Dedifferentiated amniotic fluid mesenchymal stem cell (primary cell): ENCODE measurements around the gene FOXB1.

Experiments
- DNase-seq: peaks from one replicate; pipeline ENCODE4 v3.0.0-alpha.2; 2016; ENCODE audit errors: extremely low spot score

FOXB1 gene

DNA sequence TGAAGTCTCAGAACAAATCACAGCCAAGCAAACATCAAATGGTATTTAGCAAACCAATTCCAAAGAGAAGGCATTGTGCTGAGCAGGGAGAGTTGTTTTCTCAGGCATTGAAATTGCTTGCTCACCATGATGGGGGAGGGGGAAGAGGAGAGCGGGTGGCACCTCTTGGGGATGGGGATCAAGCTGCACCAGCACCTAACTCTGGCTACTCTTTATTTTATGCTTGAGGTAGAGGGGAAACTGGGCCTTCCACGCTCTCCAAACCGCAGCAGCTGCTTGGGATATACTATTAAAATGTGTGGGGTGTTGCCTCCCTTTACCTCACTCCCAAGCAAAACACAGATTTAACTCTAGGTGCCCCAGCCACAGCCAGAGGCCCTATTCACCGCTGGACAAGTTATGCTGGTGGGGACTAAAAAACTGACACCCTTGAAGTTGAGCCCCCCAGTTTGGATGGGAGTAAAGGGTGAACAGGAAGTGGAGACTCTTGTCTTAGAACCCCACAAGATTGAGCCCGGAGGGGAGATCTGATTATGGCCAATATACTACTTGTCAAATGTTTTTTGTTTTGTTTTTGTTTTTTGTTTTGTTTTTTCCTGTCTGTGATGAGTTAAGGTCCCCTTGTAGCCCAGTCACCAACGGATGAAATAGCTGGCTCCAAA, 5.0 kb upstream of the FOXB1 start:
- DNase-seq = no peak

DNA sequence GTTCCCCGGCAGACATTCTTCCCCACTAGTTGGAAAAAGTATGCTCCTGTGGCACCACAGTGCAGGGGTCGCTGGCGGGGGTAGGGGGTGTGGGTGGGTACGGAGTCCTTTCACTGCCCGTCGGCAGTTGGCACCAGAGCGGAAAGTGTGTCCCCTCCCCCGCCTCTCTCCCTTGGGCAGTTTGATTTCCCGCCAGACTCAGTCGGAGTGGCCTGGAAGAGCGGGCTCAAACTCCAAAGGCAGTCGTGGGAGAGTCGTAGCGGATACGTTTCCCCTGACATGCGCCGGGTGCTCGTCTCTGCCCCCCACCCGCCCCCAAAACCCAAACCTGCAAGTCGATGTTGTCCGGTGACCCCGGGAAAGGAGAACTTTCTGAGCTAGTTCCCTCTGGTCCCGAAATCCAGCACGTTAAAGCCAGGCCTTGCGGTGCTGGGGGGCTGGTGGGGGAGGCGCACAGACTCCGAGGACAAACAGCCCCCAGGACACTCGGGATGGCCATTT, 4.4 kb upstream of the FOXB1 start:
- DNase-seq = no peak

DNA sequence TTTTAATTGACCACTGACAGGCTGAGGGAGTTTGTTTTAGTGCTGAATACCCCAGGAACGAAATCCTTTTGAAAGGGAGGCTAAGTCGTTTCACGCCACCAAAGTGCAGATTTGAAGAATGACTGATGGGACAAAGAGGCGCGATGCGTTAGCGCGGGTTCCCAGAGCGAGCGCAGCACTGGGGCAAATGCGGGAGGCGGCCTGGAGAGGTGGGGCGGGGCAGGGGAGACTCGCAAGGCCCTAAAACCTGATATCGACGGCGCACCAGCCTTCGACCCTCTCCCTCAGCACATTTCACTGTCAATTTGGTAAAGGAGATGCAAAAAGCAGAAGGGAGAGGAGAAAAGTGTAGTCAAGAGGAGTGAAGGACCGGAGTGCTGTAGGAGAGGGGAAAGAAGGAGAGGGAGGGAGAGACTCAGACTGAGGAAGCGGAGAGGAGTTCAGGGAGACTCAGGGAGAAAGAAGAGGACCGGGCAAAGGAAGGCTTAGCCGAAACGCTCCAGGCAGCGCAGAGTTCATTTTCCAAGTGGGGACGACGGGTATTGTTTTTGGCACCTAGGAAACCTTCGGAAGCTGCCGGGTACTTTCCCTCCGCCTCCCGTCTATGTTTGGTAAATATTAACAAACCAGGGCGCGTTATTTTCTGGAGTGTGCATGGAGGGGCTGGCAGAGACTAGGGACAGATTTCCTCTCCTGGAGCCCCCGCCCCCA, 3.8 kb upstream of the FOXB1 start:
- DNase-seq = no peak

DNA sequence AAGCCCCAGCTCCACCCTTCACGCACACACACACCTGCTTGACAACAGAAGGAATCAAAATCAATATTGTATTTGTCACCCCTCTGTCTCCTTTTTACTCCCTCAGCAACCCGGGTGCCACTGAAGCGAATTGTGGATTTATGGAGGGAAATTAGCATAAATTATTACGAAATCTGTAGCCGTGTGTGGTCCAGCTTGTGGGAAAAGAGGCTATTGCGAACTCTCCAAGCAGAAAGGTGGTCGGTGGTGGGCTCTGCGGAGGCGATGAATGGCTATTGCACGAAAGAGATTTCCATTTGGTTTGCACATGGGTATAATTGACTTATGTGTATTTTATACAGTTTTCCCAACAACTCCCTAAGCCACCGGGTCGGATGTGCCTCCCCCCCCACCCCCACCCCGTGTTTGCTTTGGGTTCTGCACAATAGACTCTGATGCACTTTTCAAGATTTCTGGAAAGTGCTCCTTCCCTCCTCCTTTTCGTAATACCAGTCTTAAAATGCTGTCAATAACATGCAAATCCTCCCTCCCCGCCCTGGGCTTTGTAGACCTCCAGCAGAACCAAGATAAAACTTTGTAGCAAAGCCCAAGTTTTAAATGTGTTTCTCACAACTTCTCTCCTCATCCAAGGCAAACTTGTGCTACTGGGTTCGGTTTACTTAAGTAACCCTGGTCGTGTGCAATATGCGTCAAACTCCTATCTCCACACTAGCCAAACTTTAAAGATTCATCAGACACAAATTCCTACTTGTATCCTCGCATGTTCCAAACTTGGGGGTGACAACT, 3.1 kb upstream of the FOXB1 start:
- no peak for DNase-seq

DNA sequence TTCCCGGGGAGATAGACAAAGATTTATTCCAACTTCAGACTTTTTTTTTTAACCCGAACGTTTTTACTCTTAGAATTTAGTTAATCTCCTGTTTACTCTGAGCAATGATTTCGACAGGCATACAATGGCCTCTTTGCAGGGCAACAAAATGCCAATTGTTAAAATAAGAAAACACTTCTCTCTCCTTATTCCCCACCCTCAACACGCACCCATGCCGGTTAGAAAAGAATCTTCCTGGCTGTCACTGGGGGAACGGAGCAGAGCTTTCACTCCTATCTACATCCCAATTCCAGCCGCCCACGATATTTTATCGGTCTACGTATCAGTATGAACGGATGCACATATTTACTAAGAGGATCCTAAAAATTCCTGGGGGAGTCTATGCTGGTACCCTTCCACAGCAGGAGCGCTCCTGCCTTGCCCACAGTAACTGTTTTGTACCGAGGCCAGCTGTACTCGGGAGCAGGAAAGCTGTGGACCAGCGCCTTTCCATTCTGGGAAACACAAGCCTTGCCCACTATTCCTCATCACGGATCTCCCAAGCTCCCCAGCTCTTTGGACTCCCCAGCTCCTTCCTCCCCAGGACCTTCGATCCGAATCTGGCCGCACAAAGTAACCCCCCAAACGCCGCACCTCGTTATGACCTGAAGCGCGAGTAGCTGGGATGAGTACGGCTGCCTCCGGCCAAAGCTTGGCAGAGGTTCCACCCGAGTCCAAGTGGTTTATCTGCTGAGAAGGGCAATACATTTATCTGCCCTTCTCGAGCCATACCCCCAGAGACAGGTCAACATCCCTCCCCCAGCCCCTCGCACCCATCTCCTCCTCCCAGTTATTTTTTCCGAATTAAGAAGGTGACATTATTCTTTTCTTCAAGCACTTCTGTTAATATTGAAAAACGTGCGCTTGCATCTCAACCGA, 2.2 kb upstream of the FOXB1 start:
- no peak for DNase-seq

DNA sequence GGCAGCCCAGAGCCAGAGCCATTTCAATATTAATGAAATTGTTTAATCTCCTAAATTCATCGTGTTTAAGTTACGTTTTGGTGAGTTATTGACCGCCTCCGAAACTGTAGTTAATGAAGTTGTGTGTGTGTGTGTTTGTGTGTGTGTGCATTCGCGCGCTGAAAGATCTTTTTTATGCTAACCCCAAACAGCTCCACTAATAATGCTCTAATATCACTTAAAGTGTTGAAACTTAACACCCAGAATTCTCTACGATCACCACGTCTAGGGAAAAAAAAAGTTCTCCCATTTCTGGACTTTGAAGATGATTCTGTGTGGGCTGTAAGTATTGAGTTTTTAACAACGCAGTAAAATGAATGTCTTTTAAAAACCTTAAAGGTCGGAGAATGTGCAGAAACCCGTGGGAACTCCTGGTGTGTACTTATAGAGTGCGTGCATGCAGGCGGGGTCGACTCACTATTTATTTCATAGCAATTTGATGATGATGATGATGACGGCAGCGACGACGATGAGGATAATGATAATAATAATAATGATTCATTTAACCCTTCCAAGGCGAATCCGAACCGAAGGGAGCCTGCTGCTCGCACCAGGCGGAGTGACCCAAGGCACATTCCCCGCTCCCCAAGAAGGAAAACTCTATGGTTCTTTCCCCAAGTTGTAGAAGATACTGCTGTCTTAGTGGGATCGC, 1.4 kb upstream of the FOXB1 start:
- no peak for DNase-seq

DNA sequence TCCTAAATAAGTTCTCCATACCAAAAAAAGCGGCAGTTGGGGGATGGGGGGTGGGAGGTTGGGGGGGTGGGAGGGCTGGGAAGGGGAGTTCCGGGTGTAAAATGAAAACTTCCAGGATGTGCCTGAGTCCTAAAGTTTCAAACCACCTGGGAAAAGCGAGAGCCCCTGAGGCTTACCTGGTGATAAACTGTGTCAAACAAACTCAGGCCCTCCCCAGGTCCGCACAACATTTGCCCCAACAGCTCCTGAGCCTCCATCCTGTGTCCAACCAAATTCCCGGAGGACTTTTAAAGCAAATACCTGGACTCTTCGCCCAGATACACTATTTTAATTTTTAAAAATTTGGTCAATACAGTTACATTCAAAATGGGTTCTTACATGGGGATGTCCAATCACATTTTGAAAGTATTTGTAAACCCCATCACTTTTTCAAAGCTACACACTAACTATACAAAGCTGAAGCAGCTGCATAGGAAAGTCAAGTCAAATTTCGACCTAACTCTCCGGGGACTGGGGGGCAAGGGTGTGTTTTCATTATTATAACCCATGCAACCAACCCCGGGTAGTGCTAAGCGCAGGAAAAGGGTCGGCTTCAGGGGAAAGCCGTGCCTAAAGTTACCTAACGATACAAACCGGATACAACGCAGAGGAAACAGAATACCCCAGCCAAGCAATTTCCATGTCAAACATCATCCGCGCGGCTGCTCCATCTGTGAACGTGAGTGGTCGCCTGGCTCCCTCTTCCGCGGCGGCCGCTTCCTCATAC, 685 bp upstream of the FOXB1 start:
- no peak for DNase-seq

DNA sequence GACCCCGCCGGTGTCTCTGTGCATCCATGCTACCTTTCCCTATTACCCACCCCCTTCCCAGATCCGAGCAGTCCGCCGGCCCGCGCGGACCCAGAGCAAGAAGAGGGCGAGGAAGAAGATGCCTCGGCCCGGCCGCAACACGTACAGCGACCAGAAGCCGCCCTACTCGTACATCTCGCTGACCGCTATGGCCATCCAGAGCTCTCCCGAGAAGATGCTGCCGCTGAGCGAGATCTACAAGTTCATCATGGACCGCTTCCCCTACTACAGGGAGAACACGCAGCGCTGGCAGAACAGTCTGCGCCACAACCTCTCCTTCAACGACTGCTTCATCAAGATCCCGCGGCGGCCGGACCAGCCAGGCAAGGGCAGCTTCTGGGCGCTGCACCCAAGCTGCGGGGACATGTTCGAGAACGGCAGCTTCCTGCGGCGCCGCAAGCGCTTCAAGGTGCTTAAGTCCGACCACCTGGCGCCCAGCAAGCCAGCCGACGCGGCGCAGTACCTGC, 788 bp downstream of the FOXB1 start:
- DNase-seq = no peak

DNA sequence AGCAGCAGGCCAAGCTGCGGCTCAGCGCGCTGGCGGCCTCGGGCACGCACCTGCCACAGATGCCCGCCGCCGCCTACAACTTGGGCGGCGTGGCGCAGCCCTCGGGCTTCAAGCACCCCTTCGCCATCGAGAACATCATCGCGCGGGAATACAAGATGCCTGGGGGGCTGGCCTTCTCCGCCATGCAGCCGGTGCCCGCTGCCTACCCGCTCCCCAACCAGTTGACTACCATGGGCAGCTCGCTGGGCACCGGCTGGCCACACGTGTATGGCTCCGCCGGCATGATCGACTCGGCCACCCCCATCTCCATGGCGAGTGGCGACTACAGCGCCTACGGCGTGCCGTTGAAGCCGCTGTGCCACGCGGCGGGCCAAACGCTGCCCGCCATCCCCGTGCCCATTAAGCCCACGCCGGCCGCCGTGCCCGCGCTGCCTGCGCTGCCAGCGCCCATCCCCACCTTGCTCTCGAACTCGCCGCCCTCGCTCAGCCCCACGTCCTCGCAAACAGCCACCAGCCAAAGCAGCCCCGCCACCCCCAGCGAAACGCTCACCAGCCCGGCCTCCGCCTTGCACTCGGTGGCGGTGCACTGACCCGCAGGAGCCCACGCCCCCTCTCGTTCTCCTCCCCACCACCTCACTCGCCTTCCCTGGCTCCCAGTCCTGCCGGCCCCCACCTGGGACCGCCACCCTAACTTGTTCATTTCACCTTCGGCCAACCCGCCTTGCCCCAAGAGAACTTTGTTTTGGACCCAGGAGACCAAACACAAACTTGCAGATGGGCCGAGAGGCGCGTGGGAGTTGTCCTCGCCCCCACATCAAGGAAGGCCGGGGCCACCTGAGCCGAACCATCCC, 1.5 kb downstream of the FOXB1 start:
- DNase-seq = no peak

DNA sequence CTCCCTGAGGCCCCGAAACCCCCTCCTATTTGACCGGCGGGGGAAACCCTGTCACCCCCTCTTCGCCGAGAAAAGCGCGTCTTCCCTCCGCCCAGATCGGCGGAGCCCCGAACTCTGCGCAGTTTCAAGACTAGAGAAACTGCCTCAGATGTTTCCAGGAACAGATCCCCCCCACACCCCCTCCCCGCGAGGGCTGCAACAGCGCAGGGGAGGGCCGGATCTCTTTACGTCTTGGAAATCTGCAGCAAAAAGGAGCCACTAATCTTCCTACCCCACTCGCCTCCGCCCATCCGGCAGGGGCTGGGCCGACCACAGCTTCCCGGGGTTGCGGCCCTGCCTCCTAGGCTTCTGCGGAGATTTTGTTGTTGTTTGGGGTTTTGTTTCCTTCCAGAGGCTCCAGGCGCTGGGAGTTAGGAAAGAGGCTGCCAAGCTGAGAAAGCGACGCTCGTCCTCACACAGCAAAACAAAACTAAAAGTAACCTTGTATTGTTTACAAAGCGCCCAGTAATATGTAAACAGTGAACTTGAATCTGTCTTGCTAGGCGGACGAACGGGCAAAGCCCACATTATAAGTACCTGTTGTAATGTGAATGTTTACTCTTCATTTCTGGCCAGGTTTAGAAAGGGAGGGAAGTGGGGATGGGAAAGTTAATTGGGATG, 2.2 kb downstream of the FOXB1 start:
- DNase-seq = no peak

DNA sequence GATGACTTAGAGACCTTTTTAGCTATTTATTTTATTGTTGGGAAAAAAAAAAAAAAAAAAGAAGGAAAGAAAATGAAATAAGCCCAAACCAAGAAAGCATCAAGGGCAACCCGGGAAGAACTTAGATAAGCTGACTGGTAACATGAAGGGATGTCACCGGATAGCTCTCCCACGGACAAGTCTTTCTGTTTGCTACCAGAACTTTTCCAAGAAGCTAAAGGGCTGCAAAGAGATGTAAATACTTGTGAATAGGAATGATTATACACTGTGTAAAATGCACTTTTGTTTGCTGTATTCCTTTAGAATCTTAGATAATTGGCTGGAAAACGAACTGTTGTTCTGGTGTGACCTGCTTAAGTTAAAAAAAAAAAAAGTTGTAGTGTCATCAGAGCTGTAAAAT, 2.8 kb downstream of the FOXB1 start:
- DNase-seq = no peak

DNA sequence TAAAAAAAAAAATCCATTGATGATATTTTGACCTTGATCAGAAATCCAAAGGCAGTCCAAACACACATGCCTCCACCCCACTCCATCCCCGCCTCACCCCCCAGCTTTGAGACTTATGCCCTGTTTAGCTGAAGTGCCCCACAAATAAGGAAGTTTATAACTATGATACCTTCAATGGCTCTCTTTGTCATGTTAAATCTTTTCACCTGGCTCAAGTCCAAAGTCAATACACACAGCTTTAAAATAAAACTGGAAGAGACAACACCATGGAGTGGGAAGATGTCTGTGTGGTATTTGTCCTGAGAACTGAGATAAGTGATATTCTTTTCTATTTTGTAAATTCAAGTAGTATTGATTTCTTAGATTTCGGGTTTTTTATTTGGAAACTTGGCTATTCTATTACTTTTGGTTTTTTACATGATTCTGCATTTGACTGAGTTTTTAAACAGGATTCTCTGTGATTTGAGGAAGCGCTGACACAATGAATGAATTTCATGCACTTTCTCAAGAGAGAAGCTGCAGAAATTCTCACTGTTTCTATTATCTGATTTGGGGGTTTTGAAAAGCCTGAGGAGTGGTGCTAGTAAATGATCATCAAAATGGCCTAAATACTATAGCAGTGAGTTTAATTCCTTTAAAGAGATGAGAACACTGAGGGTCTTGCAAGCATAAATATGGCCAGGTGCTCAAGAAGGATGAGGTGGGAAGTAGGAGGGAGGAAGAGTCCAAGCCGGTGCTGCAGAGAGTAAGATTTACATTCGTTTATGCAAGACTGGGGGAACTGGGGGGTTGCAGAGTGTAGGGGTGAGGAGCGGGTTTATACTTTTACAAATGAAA, 5.2 kb downstream of the FOXB1 start:
- no peak for DNase-seq

DNA sequence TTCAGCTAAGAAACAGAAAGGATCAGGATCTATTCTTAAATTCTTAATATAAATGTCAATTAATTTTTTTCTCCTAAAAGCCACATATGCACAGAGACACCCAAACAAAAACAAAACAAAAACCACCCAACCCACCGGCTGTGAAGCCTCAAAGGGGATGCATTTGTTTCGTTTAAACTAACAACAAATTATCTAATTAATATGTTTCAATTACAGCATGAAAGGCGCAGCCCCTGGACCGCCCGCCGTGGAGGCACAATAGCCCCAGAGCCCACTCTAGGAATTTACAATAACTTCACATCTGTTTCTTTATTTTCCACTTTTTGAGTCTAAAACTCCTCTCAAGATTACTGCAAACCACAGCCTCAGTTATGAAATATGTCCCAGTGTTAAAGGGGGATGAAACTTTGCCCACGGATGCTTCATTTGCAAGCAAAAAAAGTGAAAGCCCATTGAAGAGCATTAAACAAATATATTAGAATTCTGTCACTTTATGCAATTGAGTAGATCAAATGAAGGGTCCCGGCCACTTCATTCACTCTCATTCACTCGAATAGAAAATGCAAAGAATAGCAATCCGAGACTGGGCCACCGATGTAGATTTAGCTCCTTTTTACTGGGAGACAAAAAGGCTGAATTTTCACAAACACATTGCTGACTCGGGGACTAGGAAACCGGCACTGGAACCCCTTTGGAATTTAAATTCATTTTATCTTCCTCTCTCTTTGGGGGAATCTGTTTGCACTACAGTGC, 6.0 kb downstream of the FOXB1 start:
- no peak for DNase-seq

DNA sequence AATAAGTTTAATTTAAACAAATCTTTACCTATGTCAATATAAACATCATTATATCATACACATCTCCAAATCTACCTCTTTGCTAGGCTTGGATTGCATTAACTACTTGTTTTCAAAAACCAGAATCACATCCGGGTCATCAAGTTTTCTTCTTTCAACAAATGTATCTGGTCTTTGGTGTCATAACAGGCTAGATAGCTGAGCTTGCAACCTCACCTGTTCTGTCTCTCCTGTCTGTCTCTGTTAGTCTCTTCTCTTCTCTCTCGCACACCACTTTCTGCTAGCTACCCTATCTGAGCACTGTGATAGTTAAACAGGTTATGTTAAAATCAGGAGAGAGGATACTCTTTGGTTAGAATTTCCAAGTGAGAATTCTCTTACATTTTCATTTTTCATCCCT, 6.7 kb downstream of the FOXB1 start:
- no peak for DNase-seq

DNA sequence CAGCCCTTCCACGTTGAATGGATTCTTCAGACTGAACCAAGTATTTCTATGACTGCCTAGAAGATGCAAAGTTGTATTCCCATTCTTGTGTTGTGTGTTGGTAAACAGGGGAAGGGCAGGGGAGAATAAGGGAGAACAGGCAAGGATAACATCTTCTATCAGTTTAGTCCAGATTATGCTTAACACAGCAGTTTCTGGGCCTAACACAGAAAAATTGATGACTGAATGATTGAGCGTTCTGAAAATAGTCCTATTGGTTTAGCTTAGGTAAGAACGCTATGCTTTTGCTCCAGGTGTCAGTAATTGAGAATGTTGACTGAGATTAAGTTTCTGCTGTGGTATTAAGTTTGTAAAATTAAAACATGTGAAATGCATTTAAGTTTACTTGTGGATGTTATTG, 8.6 kb downstream of the FOXB1 start:
- DNase-seq = no peak

DNA sequence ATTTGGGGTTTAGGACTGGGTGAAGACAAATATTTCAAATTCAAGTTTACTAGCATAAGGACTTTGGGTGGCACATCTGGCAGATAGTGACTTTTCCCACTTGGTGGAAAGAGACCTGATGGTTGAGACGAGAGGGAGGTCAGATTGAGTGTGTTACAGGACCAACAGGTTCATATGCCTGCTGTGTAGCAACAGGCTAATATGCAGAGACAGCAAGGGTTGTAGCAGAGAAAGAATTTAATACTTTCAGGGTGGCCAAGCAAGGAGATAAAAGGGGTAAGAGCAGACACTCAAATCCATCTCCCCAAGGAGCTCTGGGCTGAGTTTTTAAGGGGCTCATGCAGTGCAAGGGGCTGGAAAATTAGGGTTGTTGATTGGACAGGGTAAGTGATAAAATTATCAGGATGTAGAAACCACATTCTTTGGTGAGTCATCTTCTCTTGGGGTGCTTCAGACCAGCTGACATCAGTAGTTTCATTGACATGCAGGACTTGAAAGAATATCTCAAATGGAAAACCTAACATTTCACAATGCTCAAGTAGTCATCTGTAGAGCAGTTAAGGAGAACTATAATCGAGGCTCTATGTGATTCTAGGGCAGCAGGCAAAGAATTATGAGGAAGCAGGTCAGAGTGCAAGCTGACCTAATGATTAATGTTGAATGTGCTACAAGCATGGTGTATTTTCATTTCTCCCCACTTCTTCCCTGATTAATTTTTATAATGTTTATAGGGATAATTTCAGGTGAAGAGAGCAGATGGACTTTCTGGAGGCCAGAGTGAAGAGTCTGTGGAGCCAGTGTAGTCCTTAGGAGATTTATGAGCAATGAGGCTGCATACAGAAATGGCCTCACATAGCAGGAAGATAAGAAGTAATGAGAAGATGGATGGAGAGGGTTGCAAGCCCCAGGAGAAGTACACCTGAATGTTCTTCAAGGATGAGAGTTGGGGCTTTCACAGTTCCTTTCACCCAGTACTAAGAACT, 13.7 kb downstream of the FOXB1 start:
- no peak for DNase-seq
